GM19099 (cell line): ENCODE results near the gene SERPINB5.

Experiments
- POLR2A ChIP-seq: IDR thresholded peaks from 3 replicates; pipeline ENCODE4 v1.6.1; 2011; ENCODE audit warnings: low read depth; ENCODE audit not compliant: insufficient read length; ENCODE audit errors: extremely low read depth

SERPINB5 gene

DNA sequence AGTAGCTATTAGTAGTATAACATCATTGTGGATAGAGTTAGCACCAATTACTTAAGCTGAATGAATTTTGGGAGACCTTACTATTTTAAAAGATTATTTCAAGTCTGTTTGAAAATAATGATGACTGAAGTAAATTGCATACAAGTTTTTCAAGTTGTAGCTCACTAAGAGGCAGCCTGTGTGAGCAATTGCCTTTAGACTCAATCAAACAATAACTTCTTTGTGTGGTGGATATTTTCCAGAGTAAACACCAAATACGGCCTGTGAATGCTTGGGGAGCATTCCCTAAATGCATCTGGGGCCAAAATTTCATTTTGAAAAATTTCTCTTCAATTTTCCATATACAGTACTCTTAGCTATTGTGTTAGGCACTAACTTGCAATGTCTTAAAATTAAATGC, 73.3 kb downstream of the SERPINB5 start:
- TF ChIP-seq POLR2A = no peak

DNA sequence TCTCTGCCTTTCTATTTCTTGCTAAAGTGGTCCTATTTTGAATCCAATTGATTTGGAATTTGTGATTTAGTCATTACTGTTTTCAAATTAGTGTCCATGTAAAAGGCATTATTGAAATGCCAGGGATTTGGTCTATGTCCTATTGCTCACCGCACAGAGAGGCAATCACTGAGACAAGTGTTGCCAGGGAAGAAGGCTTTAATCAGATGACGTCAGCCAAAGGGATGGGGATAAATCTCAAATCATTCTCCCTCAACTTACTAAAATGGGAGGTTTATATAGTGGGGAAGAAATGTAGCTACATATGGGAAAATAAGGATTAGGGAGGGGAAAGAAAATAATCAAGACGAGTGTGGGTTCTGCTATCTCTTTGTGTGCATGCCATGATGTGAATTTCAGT, 75.0 kb downstream of the SERPINB5 start:
- no peak for TF ChIP-seq POLR2A

DNA sequence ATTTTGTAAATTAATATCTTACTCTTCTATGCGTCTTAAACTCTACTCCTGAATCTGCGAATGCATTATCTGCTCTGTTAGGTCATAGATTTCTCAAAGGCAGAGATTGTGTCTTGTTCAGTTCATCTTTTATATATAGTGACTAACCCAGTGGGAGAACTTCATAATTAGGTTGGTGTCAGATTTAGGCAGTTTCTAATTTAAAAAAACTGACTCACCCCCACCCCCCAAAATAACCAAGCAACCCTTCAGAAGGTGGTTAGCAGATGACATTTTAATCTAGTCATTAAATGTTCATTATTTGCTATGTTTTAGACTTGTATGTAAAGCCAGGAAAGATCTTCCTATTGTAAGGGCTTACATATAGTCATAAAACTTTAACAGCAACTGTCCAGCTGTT, 75.8 kb downstream of the SERPINB5 start:
- TF ChIP-seq POLR2A = no peak

DNA sequence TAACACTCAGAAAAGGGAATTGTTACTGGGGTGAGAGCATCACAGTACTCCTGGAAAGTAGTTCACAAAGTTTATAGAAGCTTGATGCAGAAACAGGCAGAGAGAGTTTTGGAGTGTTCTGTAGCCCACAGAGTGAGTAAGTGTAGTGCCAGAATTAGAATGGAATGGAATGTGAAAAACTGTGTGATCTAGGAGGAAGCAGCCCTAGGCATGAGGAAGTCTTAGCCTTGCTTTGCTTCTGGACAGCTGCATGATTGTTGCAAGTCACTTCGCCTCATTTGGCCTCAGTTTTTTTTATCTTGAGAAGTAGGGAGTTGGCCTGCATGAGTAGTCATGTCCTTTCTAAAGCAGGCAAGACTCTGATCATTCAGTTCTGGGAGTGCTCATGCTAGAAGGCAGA, 76.3 kb downstream of the SERPINB5 start:
- no peak for TF ChIP-seq POLR2A
